ENCODE measurements around the gene PKIB.

Gene PKIB

DNA sequence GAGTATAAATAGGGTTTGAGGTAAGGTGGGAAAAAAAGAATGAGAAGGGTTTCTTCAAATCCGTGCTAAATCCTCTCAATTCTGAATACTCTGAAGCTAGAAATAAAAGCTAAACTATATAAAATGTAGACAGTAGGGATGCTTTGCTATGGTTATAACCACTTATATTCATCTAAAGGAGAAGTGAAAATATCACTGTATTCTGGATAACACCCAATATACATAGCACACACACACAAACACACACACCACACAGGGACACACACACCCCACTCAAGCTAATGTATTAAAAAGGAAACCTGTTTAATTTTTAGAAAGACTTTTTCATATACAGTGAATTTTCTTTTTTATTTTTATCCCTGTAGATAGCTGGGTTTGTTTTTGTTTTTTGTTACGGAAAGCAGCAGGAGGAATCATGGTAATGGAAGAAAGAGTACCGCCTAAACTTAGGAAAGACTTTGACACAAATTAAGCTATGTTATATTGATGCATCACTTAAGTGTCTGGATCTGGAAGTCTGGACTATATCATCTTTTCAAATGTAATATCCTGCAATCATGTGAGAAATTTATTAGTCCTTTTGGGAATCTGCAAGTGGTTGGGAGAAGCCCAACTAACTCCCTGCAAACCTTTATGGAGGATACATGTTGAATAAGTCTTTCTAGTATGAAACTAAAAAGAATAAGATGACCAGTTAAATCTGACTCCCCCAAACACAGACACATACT is 100.9 kb downstream of the PKIB start:
- TF ChIP-seq, protein P1, sequence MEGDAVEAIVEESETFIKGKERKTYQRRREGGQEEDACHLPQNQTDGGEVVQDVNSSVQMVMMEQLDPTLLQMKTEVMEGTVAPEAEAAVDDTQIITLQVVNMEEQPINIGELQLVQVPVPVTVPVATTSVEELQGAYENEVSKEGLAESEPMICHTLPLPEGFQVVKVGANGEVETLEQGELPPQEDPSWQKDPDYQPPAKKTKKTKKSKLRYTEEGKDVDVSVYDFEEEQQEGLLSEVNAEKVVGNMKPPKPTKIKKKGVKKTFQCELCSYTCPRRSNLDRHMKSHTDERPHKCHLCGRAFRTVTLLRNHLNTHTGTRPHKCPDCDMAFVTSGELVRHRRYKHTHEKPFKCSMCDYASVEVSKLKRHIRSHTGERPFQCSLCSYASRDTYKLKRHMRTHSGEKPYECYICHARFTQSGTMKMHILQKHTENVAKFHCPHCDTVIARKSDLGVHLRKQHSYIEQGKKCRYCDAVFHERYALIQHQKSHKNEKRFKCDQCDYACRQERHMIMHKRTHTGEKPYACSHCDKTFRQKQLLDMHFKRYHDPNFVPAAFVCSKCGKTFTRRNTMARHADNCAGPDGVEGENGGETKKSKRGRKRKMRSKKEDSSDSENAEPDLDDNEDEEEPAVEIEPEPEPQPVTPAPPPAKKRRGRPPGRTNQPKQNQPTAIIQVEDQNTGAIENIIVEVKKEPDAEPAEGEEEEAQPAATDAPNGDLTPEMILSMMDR (IDR thresholded peaks at IDR 0.05; ENCODE audit: low read length, missing control alignments), result no peak
- no peak for DNase-seq (ENCODE audit: low read depth)

GRCh38 chr6:122712093-122712447 is 101.9 kb downstream of the PKIB start:
- H3K4me3 ChIP-seq (replicated peaks; ENCODE audit: low read depth, low read length), result no peak overlapping the region
- TF ChIP-seq, protein P1 (IDR thresholded peaks at IDR 0.05; ENCODE audit: low read length, missing control alignments), result no peak
- no peak for DNase-seq (ENCODE audit: low read depth)

More for the DNA sequence above, 100.9 kb downstream of the PKIB start:
- H3K4me3 ChIP-seq (replicated peaks; ENCODE audit: low read depth, low read length), result no peak overlapping the region

DNA sequence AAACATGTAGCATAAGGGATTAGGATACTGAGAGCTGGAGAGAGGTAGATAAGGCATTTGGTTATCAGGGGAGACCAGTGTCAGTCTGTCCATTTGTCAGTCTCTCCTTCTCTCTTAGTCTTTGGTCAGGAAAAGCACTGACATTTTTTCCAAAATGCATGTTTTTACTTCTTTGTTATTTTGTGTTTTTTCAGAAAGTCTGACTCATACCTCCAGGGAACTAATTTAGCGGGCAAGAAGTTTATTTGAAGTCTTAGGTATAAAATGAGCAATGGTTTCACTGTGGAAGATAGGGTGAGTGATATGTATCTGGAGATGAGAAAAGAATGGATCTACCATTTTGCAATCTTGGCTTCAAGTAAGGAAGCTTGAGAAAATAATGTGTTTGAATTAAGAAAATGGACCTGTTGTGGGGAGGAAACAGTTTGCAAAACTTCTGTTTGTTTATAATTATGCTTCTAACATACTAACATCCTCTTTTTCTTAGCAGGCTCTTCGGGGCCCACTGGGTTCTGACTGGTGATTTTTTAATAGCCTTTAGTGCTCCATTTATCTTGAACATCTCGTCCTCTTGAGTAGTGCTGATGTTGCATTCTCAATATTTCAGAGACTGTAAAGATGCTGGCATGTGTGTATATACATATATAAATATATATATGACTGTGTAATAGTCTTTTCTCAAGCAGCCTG is 102.4 kb downstream of the PKIB start:
- peak; percentile 12 for DNase-seq (ENCODE audit: low read depth)
- no peak overlapping the region for H3K4me3 ChIP-seq (replicated peaks; ENCODE audit: low read depth, low read length)
- TF ChIP-seq, protein P1 (IDR thresholded peaks at IDR 0.05; ENCODE audit: low read length, missing control alignments), result no peak

DNA sequence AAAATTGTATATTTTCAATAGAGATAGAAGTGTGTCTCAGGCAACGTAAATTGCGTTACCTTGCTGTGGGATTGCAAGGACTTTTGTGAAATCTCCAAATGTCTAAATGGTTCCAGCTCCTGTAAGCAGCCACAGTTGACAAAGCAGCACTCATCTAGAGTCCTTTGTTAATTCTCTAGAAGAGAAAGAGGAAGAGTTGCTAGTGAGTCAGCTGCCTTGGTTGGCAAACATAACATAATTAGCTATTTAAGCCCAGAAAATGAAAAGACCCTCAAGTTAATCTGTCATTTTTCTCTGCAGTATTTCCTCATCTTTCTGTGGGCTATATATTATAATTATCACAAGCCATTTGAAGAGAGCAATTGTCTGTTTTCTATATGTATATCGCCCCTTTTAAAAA is 102.9 kb downstream of the PKIB start:
- TF ChIP-seq, protein P1 (IDR thresholded peaks at IDR 0.05; ENCODE audit: low read length, missing control alignments), result no peak
- no peak for DNase-seq (ENCODE audit: low read depth)
- H3K4me3 ChIP-seq (replicated peaks; ENCODE audit: low read depth, low read length), result no peak overlapping the region

DNA sequence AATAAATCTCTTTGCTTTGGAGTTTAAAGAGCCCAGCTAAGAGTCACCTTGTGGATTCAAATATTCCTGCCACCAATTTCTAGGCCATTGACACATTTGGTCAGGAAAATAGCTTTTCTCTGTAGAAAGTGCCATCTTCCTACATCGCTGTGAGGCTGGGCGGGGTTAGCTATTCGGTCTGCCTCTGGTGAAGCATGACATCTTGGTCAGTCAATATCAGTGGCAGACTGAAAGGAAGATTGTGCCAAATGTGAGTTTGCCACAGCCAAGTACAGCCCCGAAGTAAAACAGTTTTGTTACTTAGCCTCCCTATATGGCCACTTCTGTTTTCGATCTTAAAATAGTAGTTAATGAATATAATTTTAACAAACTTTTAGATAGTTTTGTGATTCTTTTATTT is 103.9 kb downstream of the PKIB start:
- TF ChIP-seq, protein P1 (IDR thresholded peaks at IDR 0.05; ENCODE audit: low read length, missing control alignments), result no peak
- no peak overlapping the region for H3K4me3 ChIP-seq (replicated peaks; ENCODE audit: low read depth, low read length)
- DNase-seq (ENCODE audit: low read depth), result no peak

- TF ChIP-seq, protein P1 (IDR thresholded peaks at IDR 0.05; ENCODE audit: low read length, missing control alignments), result no peak
- H3K4me3 ChIP-seq (replicated peaks; ENCODE audit: low read depth, low read length), result no peak overlapping the region
- DNase-seq (ENCODE audit: low read depth), result no peak
Measured at GRCh38 chr6:122715725-122716124, 105.5 kb downstream of the PKIB start.
